ENCODE measurements around the gene PPP5C.

DNA sequence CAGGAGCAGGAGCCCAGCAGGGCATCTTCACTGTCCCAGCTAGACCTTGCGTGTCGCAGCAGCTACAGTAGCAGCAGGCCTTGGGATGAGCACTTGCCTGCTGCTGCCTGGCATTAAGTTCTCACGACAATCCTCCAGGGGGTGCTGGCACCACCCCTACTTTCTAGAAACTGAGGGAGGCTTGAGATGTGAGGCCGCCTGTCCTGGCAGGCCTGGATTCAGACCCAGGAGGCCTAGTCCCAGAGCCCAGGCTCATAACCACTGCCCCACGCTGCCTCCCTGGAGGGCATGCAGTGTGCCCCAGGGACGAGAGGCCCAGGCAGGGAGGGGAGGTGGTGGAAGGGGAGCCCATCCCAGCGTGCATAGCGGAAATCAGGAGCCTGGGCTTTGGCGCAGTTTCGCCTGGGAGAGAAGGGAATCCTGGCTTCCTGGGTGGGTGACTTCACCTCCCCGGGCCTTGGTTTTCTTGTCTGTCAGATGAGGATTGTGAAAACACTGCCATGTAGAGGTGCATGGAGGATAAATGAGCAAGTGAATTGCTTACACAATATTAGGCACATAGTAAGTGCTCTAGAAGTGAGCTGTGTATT lies 26.1 kb downstream of the PPP5C start:
- TF ChIP-seq, protein P1, sequence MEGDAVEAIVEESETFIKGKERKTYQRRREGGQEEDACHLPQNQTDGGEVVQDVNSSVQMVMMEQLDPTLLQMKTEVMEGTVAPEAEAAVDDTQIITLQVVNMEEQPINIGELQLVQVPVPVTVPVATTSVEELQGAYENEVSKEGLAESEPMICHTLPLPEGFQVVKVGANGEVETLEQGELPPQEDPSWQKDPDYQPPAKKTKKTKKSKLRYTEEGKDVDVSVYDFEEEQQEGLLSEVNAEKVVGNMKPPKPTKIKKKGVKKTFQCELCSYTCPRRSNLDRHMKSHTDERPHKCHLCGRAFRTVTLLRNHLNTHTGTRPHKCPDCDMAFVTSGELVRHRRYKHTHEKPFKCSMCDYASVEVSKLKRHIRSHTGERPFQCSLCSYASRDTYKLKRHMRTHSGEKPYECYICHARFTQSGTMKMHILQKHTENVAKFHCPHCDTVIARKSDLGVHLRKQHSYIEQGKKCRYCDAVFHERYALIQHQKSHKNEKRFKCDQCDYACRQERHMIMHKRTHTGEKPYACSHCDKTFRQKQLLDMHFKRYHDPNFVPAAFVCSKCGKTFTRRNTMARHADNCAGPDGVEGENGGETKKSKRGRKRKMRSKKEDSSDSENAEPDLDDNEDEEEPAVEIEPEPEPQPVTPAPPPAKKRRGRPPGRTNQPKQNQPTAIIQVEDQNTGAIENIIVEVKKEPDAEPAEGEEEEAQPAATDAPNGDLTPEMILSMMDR (IDR thresholded peaks at IDR 0.05): no peak
- TF ChIP-seq POLR2A (IDR thresholded peaks at IDR 0.05): no peak

Data from tibial nerve (tissue), 3 donors.